ENCODE measurements around the gene BAIAP2L2. TPM values are rescaled to one million over a fixed set of nuclear protein-coding genes. Genes with fewer than 3 reads are reported as not detected.

BAIAP2L2 gene
- total RNA-seq, 3 donors from 2014 or later (not counting 1 experiment from before 2014, with no cell fraction given) = 0.99 to 1.9 (median 1.2) TPM

DNA sequence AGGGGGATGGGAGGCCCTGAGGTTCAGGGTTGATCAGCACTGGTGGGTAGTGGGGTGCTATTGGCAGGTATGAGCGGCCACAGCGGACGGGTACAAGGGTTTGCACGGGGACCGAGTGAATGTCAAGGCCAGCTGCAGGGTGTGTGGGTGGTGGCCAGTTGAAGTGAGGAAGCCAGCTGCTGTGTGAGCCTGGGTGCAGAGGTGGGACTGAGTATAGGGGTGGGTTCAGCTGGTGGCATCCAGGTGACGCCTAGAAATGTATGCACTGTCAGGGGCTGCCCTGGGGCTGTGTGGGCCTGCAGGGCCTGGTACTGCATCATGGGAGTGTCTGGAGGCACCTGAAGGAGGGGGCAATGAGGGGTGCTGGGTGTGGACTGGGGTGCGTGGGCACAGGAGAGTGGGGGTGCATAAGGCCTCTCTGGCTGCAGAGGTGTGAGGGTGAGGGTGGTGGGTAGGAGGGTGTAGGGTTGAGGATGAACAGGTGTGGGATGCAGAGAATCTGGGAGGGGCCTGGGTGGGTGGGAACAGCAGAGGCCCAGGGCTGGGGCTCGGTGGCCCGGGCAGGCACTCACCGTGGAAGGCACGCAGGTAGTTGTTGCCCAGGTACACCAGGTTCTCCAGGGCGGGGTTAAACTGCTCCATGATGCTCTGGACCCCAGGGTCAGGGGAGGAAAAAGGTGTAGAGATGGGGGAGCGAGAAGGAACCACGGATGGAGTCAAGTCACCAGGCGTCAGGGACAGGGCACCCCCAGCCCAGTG is 1.7 kb downstream of the BAIAP2L2 start:
- H3K4me1 Mint-ChIP-seq = peaks cover 28 to 47% of the 10 kb centered on the region in 2 donors
- intact Hi-C loops (cut with micrococcal nuclease) = no loop called here
- H3K4me3 ChIP-seq (ENCODE audit: low read length) = no peak overlapping the region
- no peak overlapping the region for H3K27ac ChIP-seq (ENCODE audit: low read length)
- H3K9me3 ChIP-seq (ENCODE audit: control insufficient read depth, insufficient read depth, low read length) = peaks cover 5% of the 10 kb centered on the region
- H3K27me3 ChIP-seq (ENCODE audit: control insufficient read depth, insufficient read depth, low read length) = no peaks in the 10 kb centered on the region
- H3K27me3 Mint-ChIP-seq (ENCODE audit: low read depth in 2 of 2) = no peaks in the 10 kb centered on the region
- peaks cover 0 to 6% of the 10 kb centered on the region in 2 donors for H3K9me3 Mint-ChIP-seq
- DNase-seq (peak in 1 of 2 donors; percentile 16), ATAC-seq (peak; percentile 20 to 32 (median 31))
- H3K27ac Mint-ChIP-seq = peak overlapping the region; percentile 56 to 93
- 93% methylated on average over 15 of the region's 15 CpGs for WGBS (ENCODE audit: insufficient coverage)
- no peak for TF ChIP-seq CTCF (IDR thresholded peaks at IDR 0.05)
- H3K4me3 Mint-ChIP-seq = peak overlapping the region; percentile 14
- H3K4me1 ChIP-seq (ENCODE audit: control insufficient read depth, insufficient read depth, low read length) = peaks cover 23% of the 10 kb centered on the region
- H3K36me3 Mint-ChIP-seq = no peaks in the 10 kb centered on the region
- H3K36me3 ChIP-seq (ENCODE audit: control insufficient read depth, insufficient read depth, low read length) = peaks cover 18% of the 10 kb centered on the region

DNA sequence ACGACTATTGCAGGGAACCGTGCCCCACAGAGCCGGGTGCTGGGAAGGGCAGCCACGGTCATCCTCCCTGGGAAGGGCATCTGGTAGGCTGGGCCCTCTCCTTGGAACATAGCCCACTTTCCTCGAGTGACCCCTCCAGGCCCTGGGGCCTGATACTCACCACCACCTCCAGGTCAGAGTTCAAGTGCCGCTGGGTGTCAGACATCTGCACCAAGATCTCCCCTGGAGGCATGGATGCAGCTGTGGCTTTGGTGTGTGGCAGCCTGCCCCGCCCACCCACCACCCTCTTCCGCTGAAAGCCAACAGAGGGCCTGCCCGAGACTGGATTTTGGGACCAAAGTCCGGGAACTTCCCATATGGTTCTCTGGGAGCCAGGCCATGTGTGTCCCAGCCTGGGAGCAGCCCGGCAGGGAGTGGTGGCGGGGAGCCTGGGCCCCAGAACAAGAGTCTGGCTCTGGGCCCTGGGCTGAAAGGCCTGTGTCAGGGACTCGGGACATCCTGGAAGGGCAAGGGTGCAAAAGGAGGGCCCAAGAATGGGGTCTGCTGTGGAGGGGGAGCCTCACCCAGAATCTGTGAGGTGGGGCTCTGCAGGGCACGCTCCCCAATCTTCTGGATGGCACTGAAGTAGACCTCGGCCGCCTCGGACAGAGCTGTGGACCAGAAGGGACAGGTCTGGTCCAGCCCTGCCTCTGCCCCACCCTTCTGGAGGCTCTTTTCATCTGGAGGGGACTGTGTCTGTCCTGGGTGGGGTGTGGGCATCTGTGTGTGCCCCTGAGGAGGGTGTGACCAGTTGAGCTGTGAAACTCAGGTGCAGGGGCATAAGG is 2.6 kb downstream of the BAIAP2L2 start:
- Histone ChIP-seq H3K9me3 (ENCODE audit: control insufficient read depth, insufficient read depth, low read length) (peaks cover 5% of the 10 kb centered on the region), H3K27me3 (ENCODE audit: control insufficient read depth, insufficient read depth, low read length) (no peaks in the 10 kb centered on the region), H3K4me1 (ENCODE audit: control insufficient read depth, insufficient read depth, low read length) (peaks cover 23% of the 10 kb centered on the region), H3K36me3 (ENCODE audit: control insufficient read depth, insufficient read depth, low read length) (peaks cover 12% of the 10 kb centered on the region), H3K4me3 (ENCODE audit: low read length) (no peak overlapping the region), H3K27ac (ENCODE audit: low read length) (no peak overlapping the region)
- peaks cover 28 to 51% of the 10 kb centered on the region in 2 donors for H3K4me1 Mint-ChIP-seq
- H3K27ac Mint-ChIP-seq = peak overlapping the region; percentile 56 to 93
- peak overlapping the region; percentile 14 for H3K4me3 Mint-ChIP-seq
- 94% methylated on average over 17 of the region's 17 CpGs for WGBS (ENCODE audit: insufficient coverage)
- DNase-seq = no peak
- no peaks in the 10 kb centered on the region for H3K27me3 Mint-ChIP-seq (ENCODE audit: low read depth in 2 of 2)
- ATAC-seq = no peak
- no peaks in the 10 kb centered on the region for H3K36me3 Mint-ChIP-seq
- intact Hi-C loops (cut with micrococcal nuclease) = no loop called here
- TF ChIP-seq CTCF (IDR thresholded peaks at IDR 0.05) = no peak
- peaks cover 0 to 6% of the 10 kb centered on the region in 2 donors for H3K9me3 Mint-ChIP-seq

GRCh38 chr22:38106814-38107578 is 3.5 kb downstream of the BAIAP2L2 start:
- no peak for DNase-seq
- intact Hi-C loops (cut with micrococcal nuclease) = no loop called here
- TF ChIP-seq CTCF (IDR thresholded peaks at IDR 0.05) = no peak
- Histone ChIP-seq H3K27ac (ENCODE audit: low read length) (no peak overlapping the region), H3K36me3 (ENCODE audit: control insufficient read depth, insufficient read depth, low read length) (peaks cover 9% of the 10 kb centered on the region), H3K27me3 (ENCODE audit: control insufficient read depth, insufficient read depth, low read length) (no peaks in the 10 kb centered on the region), H3K4me3 (ENCODE audit: low read length) (no peak overlapping the region), H3K9me3 (ENCODE audit: control insufficient read depth, insufficient read depth, low read length) (peaks cover 5% of the 10 kb centered on the region), H3K4me1 (ENCODE audit: control insufficient read depth, insufficient read depth, low read length) (peaks cover 23% of the 10 kb centered on the region)
- Mint-ChIP-seq H3K9me3 (peaks cover 0 to 6% of the 10 kb centered on the region in 2 donors), H3K36me3 (no peaks in the 10 kb centered on the region), H3K27ac (no peak overlapping the region), H3K27me3 (ENCODE audit: low read depth in 2 of 2) (no peaks in the 10 kb centered on the region), H3K4me1 (peaks cover 31 to 55% of the 10 kb centered on the region in 2 donors), H3K4me3 (peak overlapping the region; percentile 22)
- 90% methylated on average over 17 of the region's 17 CpGs for WGBS (ENCODE audit: insufficient coverage)
- no peak for ATAC-seq
